ENCODE data around the gene ELMO1. TPM values are rescaled to one million over a fixed set of nuclear protein-coding genes. Genes with fewer than 3 reads are reported as not detected.

Gene ELMO1
- total RNA-seq, 1 experiment from 2014 or later = 1.1 TPM

GRCh38 chr7:37284805-37285231 lies 163.8 kb downstream of the ELMO1 start:
- no peaks in the 10 kb centered on the region for H3K36me3 ChIP-seq (ENCODE audit: control insufficient read depth in 1 of 2, insufficient read depth in 2 of 2, low read length in 2 of 2)
- peak; percentile 24 for DNase-seq (ENCODE audit: low read depth, low spot score)
- H3K4me1 ChIP-seq (ENCODE audit: control insufficient read depth in 1 of 2, insufficient read depth in 2 of 2, low read length in 2 of 2) = no peaks in the 10 kb centered on the region
- TF ChIP-seq REST (IDR thresholded peaks at IDR 0.05; ENCODE audit: low read depth) (no peak), RAD21 (IDR thresholded peaks at IDR 0.05; ENCODE audit: low read depth) (peak; percentile 63), CTCF (IDR thresholded peaks at IDR 0.05 in 2 of 3, conservative IDR thresholded peaks at IDR 0.05 in 1 of 3; ENCODE audit: borderline replicate concordance in 1 of 3, insufficient read depth in 1 of 3, low read depth in 2 of 3, low read length in 2 of 3) (peak; percentile 45 to 89 (median 77); a peak in 5 of 6 replicates), CBX3 (IDR thresholded peaks at IDR 0.05; ENCODE audit: low read depth) (no peak), YY1 (IDR thresholded peaks at IDR 0.05; ENCODE audit: extremely low read depth, insufficient replicate concordance, low read depth, low read length) (peak; percentile 59)
- CTCF ChIA-PET = interaction anchor here (1.0 to 1.7 kb wide), 4 partner anchors 50 to 446 kb away, joined by 3 to 5 read pairs (median 4); no protein-coding TSS in a partner anchor
- no peaks in the 10 kb centered on the region for H4K20me1 ChIP-seq (ENCODE audit: insufficient read depth)
- intact Hi-C loops (cut with micrococcal nuclease) = loop anchor here (1.0 kb wide), 1 partner anchor 68 kb away; no protein-coding TSS in a partner anchor
- no peak overlapping the region for H3K4me2 ChIP-seq (ENCODE audit: low read length)
- H3K27me3 ChIP-seq (ENCODE audit: insufficient read depth, low read length) = no peaks in the 10 kb centered on the region
- H3K9me3 ChIP-seq (ENCODE audit: control insufficient read depth in 1 of 2, insufficient read depth in 1 of 2, low read depth in 1 of 2, low read length in 2 of 2) = no peaks in the 10 kb centered on the region
- H3K9me2 ChIP-seq (ENCODE audit: insufficient read depth) = no peaks in the 10 kb centered on the region
- no peak overlapping the region for H3K4me3 ChIP-seq (replicated peaks in 1 of 2; ENCODE audit: low read depth in 1 of 2, low read length in 2 of 2)
- POLR2A ChIA-PET = no interaction called here
- H3K9ac ChIP-seq (ENCODE audit: low read length) = no peak overlapping the region
- H3K79me2 ChIP-seq (ENCODE audit: insufficient read depth, low read length) = no peaks in the 10 kb centered on the region
- RAD21 ChIA-PET (ENCODE audit: low non-redundant PET in 1 of 2, low total read pairs in 2 of 2, uncharacterized antibody in 2 of 2, unreplicated experiment in 2 of 2) = no interaction called here
- H3K27ac ChIP-seq (ENCODE audit: low read depth, low read length) = no peak overlapping the region
- ATAC-seq = peak; percentile 79
- BruUV-seq (replicated peaks) = no TSS peak
- H2AFZ ChIP-seq (ENCODE audit: low read depth, low read length, poor library complexity, severe bottlenecking) = no peak overlapping the region
